NT2/D1 (cell line): Measurements from ENCODE around the gene AJM1.

Source experiments
- YY1 ChIP-seq: IDR thresholded peaks from 2 replicates; pipeline ENCODE4 v1.6.1; 2011; ENCODE audit not compliant: insufficient read length, insufficient read depth
- ZNF274 ChIP-seq: IDR thresholded peaks from 2 replicates; pipeline ENCODE4 v1.6.1; 2011; ENCODE audit warnings: mild to moderate bottlenecking, low read depth, low read length

DNA sequence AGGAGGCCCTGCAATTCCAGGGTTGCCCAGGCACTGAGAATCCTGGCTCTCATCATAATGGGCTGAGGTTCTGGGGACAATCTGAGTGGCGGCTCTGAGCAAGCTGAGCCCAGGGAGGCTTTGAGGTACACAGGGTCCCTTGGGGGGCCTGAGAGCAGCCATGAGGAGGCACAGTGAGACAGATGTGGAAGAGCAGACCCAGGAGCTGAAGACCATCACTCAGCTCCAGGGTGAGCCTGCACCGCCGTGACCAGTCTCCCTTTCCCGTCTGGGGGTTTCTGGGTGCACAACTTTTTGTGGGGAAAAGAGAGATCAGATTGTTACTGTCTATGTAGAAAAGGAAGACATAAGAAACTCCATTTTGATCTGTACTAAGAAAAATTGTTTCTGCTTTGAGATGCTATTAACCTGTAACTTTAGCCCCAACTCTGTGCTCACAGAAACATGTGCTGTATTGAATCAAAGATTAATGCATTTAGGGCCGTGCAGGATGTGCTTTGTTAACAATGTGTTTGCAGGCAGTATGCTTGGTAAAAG is 46.0 kb upstream of the AJM1 start, which contains the start of gene CCDC183:
- no peak for TF ChIP-seq YY1
- TF ChIP-seq ZNF274 = no peak
